CD14-positive monocyte (primary cell): ENCODE measurements around the gene RRBP1. TPM values are rescaled to one million over a fixed set of nuclear protein-coding genes. Genes with fewer than 3 reads are reported as not detected.
A peak's percentile ranks its signal among the peaks of the same experiment; 100 is the strongest.

Experiments
- DNase-seq, 3 donors: peaks; one replicate each; pipeline ENCODE4 v3.0.0-alpha.2; 2011 to 2022
- H2AFZ ChIP-seq: 2 replicates; pipeline ENCODE4 v1.6.0; 2012; ENCODE audit warnings: mild to moderate bottlenecking, low read depth, low read length, inconsistent platforms; ENCODE audit not compliant: insufficient read depth, poor library complexity, severe bottlenecking
- H3K27ac ChIP-seq, 2 donors: 1 replicate in 1 of 2; 2 replicates in 1 of 2; pipeline ENCODE4 v1.5.1; 2012 to 2013; ENCODE audit warnings: low read length in 2 of 2, control low read depth in 1 of 2, inconsistent platforms in 1 of 2, low read depth in 1 of 2, mild to moderate bottlenecking in 1 of 2
- H3K27me3 ChIP-seq, 2 donors: one replicate each; pipeline versions ENCODE4 v1.6.0 to v1.6.1; 2011 to 2013; ENCODE audit warnings: low read length in 2 of 2; ENCODE audit not compliant: control insufficient read depth in 2 of 2, insufficient read depth in 2 of 2
- H3K36me3 ChIP-seq, 2 donors: replicated peaks in 1 of 2; 1 replicate in 1 of 2; 2 replicates in 1 of 2; pipeline versions ENCODE4 v1.5.1 to v1.6.1; 2012 to 2013; ENCODE audit warnings: low read length in 2 of 2, control low read depth in 1 of 2, inconsistent platforms in 1 of 2, mild to moderate bottlenecking in 1 of 2; ENCODE audit not compliant: insufficient read depth in 2 of 2, control insufficient read depth in 1 of 2
- H3K4me1 ChIP-seq, 2 donors: 1 replicate in 1 of 2; 2 replicates in 1 of 2; pipeline versions ENCODE4 v1.5.1 to v1.6.1; 2012 to 2013; ENCODE audit warnings: low read length in 2 of 2, control low read depth in 1 of 2, inconsistent platforms in 1 of 2, mild to moderate bottlenecking in 1 of 2, moderate library complexity in 1 of 2; ENCODE audit not compliant: insufficient read depth in 2 of 2, control insufficient read depth in 1 of 2
- H3K4me2 ChIP-seq: replicated peaks from 2 replicates; pipeline ENCODE3; 2012; ENCODE audit warnings: low read length, moderate library complexity, mild to moderate bottlenecking; ENCODE audit not compliant: poor library complexity, severe bottlenecking; ENCODE audit errors: extremely low read depth
- H3K4me3 ChIP-seq, 3 experiments: fragments of 200-600 bp in 1 of 3; sonication (generic) in 1 of 3; replicated peaks in 1 of 3; 1 replicate in 2 of 3; 2 replicates in 1 of 3; pipeline ENCODE4 v1.5.1; 2011 to 2013; ENCODE audit warnings: low read length in 3 of 3, mild to moderate bottlenecking in 3 of 3, control low read depth in 2 of 3, low read depth in 2 of 3, inconsistent platforms in 1 of 3, moderate library complexity in 1 of 3
- H3K79me2 ChIP-seq: 2 replicates; pipeline ENCODE4 v1.6.0; 2012; ENCODE audit warnings: mild to moderate bottlenecking, control low read depth, inconsistent platforms, low read length, moderate library complexity; ENCODE audit not compliant: insufficient read depth
- H3K9ac ChIP-seq: 2 replicates; pipeline ENCODE4 v1.6.0; 2017; ENCODE audit warnings: low read length, mild to moderate bottlenecking; ENCODE audit not compliant: insufficient read depth, poor library complexity, severe bottlenecking
- H3K9me3 ChIP-seq, 2 donors: replicated peaks in 1 of 2; 1 replicate in 1 of 2; 2 replicates in 1 of 2; pipeline versions ENCODE4 v1.5.1 to v1.6.1; 2012 to 2013; ENCODE audit warnings: low read length in 2 of 2, control low read depth in 1 of 2; ENCODE audit not compliant: control insufficient read depth in 1 of 2, insufficient read depth in 1 of 2
- H4K20me1 ChIP-seq: 2 replicates; pipeline ENCODE4 v1.6.0; 2012; ENCODE audit warnings: mild to moderate bottlenecking, low read length, control low read depth, moderate library complexity; ENCODE audit not compliant: insufficient read depth
- H3K27ac Mint-ChIP-seq, 7 donors: one replicate each; pipeline ENCODE4 v1.8.0; 2020; ENCODE audit warnings: mild to moderate bottlenecking in 7 of 7, mixed read lengths in 7 of 7, moderate library complexity in 6 of 7, inconsistent platforms in 2 of 7
- H3K27me3 Mint-ChIP-seq, 3 donors: one replicate each; pipeline ENCODE4 v1.8.0; 2021 to 2022; ENCODE audit warnings: low read depth in 3 of 3, mild to moderate bottlenecking in 3 of 3, mixed read lengths in 3 of 3, moderate library complexity in 3 of 3, inconsistent platforms in 1 of 3
- H3K36me3 Mint-ChIP-seq, 2 donors: one replicate each; pipeline ENCODE4 v1.8.0; 2020; ENCODE audit warnings: mixed read lengths in 2 of 2, inconsistent platforms in 1 of 2, mild to moderate bottlenecking in 1 of 2
- H3K4me1 Mint-ChIP-seq: one replicate; pipeline ENCODE4 v1.8.0; 2020; ENCODE audit warnings: mild to moderate bottlenecking, mixed read lengths
- H3K4me3 Mint-ChIP-seq, 2 donors: one replicate each; pipeline ENCODE4 v1.8.0; 2020; ENCODE audit warnings: mild to moderate bottlenecking in 2 of 2, mixed read lengths in 2 of 2, moderate library complexity in 1 of 2
- H3K9me3 Mint-ChIP-seq, 7 donors: one replicate each; pipeline ENCODE4 v1.8.0; 2020 to 2022; ENCODE audit warnings: mixed read lengths in 7 of 7, mild to moderate bottlenecking in 6 of 7, moderate library complexity in 6 of 7, inconsistent platforms in 2 of 7
- WGBS: methylation state at CpG from one replicate; pipeline ENCODE4 v1.1.5; 2013; ENCODE audit warnings: missing lambda C conversion rate; ENCODE audit not compliant: insufficient coverage; 5-methylcytosine and 5-hydroxymethylcytosine counted together
- intact Hi-C, 2 donors: fragments of 100-400 bp; cut with micrococcal nuclease; formaldehyde crosslinking; loops; one replicate each; pipeline versions ENCODE4 v1.15.0 to v1.15.1; 2023
- polyA plus RNA-seq, 3 donors: library from polyadenylated mRNA; depleted of rRNA in 1 of 3; unstranded in 2 of 3; stranded (reverse) in 1 of 3; fragments of 300-500 nt in 2 of 3; fragments of >200 nt in 1 of 3; fragmentation: Illumina TruSeq in 2 of 3; gene quantifications; 1 replicate in 2 of 3; 2 replicates in 1 of 3; pipeline ENCODE4 v1.2.3, GENCODE V29; 2012 to 2021
- TF ChIP-seq, protein P1 (sequence below): fragments of 200-600 bp; IDR thresholded peaks from one replicate; pipeline ENCODE4 v1.8.0; 2022; ENCODE audit warnings: antibody characterized with exemption, mild to moderate bottlenecking

The RRBP1 gene
- polyA plus RNA-seq, 3 donors = 4.7 to 22.2 (median 7.5) TPM

DNA sequence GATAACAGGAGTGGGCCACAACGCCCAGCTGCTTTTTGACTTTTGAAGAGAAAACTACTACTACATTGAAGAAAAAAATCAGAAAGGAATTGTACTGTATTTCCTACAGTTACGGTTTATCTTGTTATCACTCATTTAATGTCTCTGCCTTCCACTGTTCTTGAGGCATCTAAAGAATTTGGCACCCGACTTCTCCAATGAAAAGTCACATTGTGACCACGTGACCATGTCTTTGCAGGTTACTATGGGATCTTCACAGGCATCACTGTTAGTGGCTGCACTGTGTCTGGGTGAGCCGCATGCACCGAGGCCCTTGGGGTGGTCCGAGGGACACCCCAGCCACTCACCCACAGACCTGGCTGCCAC is 26.8 kb downstream of the RRBP1 start:
- H3K9ac ChIP-seq = no peak overlapping the region
- no peak for DNase-seq
- no peaks in the 10 kb centered on the region for H3K27me3 Mint-ChIP-seq
- peaks cover 9 to 22% of the 10 kb centered on the region in 2 donors for H3K4me1 ChIP-seq
- peak overlapping the region in 3 of 7 donors; percentile 10 to 35 (median 26) for H3K27ac Mint-ChIP-seq
- H3K27ac ChIP-seq = no peak overlapping the region
- peaks cover 7 to 14% (median 8%) of the 10 kb centered on the region in 7 donors for H3K9me3 Mint-ChIP-seq
- no peak overlapping the region for H3K4me3 Mint-ChIP-seq
- WGBS = 100% methylated on average over 3 of the region's 7 CpGs
- no peak overlapping the region for H2AFZ ChIP-seq
- H3K4me2 ChIP-seq = no peak overlapping the region
- intact Hi-C loops = no loop called here
- peaks cover 23% of the 10 kb centered on the region for H3K4me1 Mint-ChIP-seq
- H4K20me1 ChIP-seq = peaks cover 55% of the 10 kb centered on the region
- H3K4me3 ChIP-seq = no peak overlapping the region
- TF ChIP-seq, protein P1, sequence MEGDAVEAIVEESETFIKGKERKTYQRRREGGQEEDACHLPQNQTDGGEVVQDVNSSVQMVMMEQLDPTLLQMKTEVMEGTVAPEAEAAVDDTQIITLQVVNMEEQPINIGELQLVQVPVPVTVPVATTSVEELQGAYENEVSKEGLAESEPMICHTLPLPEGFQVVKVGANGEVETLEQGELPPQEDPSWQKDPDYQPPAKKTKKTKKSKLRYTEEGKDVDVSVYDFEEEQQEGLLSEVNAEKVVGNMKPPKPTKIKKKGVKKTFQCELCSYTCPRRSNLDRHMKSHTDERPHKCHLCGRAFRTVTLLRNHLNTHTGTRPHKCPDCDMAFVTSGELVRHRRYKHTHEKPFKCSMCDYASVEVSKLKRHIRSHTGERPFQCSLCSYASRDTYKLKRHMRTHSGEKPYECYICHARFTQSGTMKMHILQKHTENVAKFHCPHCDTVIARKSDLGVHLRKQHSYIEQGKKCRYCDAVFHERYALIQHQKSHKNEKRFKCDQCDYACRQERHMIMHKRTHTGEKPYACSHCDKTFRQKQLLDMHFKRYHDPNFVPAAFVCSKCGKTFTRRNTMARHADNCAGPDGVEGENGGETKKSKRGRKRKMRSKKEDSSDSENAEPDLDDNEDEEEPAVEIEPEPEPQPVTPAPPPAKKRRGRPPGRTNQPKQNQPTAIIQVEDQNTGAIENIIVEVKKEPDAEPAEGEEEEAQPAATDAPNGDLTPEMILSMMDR = peak; percentile 28
- H3K27me3 ChIP-seq = no peaks in the 10 kb centered on the region
- H3K36me3 ChIP-seq = peaks cover 29 to 78% of the 10 kb centered on the region in 2 donors
- peaks cover 50% of the 10 kb centered on the region for H3K79me2 ChIP-seq
- H3K9me3 ChIP-seq = peaks cover 0 to 5% of the 10 kb centered on the region in 2 donors
- H3K36me3 Mint-ChIP-seq = peaks cover 48 to 70% of the 10 kb centered on the region in 2 donors

DNA sequence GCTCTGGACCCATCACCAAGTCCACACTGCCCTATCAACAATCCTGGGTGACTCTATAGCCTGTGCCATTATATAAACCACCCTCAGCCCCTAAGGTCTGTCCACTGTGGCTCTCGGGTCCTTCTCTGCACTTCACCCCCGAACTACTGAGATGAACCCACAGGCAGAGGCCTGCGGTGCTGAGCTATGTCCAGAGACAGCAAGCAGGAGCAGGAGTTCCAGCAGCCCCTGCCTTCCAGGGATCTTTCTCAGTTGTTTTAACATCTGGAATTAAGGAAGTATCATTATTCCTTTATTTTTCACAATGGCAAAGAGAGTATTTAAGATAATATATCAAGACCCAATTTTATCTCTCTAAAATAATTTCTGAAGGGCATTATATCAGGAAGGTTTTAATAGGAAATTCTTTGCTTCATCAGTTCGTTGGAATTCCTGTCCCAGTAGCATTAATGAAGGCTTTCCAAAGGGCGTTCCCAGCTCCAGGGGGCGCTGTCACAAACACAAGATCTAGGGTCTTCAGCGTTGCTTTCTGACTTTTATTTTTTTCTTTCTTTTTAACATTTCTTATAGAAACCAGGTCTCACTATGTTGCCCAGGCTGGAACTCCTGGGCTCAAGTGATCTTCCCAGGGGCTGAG is 27.3 kb downstream of the RRBP1 start:
- H3K9ac ChIP-seq = no peak overlapping the region
- TF ChIP-seq, protein P1 = peak; percentile 70
- peaks cover 14 to 27% of the 10 kb centered on the region in 2 donors for H3K4me1 ChIP-seq
- H3K4me1 Mint-ChIP-seq = peaks cover 28% of the 10 kb centered on the region
- no peaks in the 10 kb centered on the region for H3K27me3 Mint-ChIP-seq
- peaks cover 7 to 9% (median 8%) of the 10 kb centered on the region in 7 donors for H3K9me3 Mint-ChIP-seq
- no peak overlapping the region for H3K4me3 Mint-ChIP-seq
- peak overlapping the region in 5 of 7 donors; percentile 10 to 71 (median 51) for H3K27ac Mint-ChIP-seq
- H2AFZ ChIP-seq = no peak overlapping the region
- H3K27ac ChIP-seq = no peak overlapping the region
- no peak overlapping the region for H3K4me3 ChIP-seq
- H3K36me3 Mint-ChIP-seq = peaks cover 43 to 68% of the 10 kb centered on the region in 2 donors
- H3K36me3 ChIP-seq = peaks cover 24 to 75% of the 10 kb centered on the region in 2 donors
- peaks cover 0 to 5% of the 10 kb centered on the region in 2 donors for H3K9me3 ChIP-seq
- intact Hi-C loops = no loop called here
- H3K27me3 ChIP-seq = no peaks in the 10 kb centered on the region
- peaks cover 56% of the 10 kb centered on the region for H4K20me1 ChIP-seq
- peak in 2 of 3 donors; percentile 21 to 22 for DNase-seq
- H3K79me2 ChIP-seq = peaks cover 45% of the 10 kb centered on the region
- no peak overlapping the region for H3K4me2 ChIP-seq
- 100% methylated on average over 3 of the region's 7 CpGs for WGBS
